IMR-90 (cell line): ENCODE results near the gene IDH3A. TPM values are rescaled to one million over a fixed set of nuclear protein-coding genes. Genes with fewer than 3 reads are reported as not detected.

Experiments
- ATAC-seq: fragments of 200-7000 bp; cut with Tn5 transposase; 2 replicates; pipeline ENCODE4 v1.9.1; 2020; ENCODE audit warnings: low read depth, mild to moderate bottlenecking, moderate library complexity
- BruUV-seq: library from RNA; stranded (reverse); fragments of 400-500 nt; replicated peaks from 2 replicates; lab custom pipeline; 2021; lab: Mats Ljungman, UMichigan
- CTCF ChIA-PET: fragments of 300-600 bp; formaldehyde crosslinking; extraction: SDS; loops from one replicate; lab custom pipeline; 2021; ENCODE audit warnings: antibody characterized with exemption; lab: Yijun Ruan, JAX
- POLR2A ChIA-PET: fragments of 300-600 bp; sonication (Branson Sonifier 250); formaldehyde crosslinking; loops from one replicate; lab custom pipeline; 2022; ENCODE audit warnings: antibody characterized with exemption; ENCODE audit not compliant: unreplicated experiment; lab: Charles Lee
- DNase-seq: peaks from one replicate; pipeline ENCODE4 v3.0.0; 2013
- H2AFZ ChIP-seq: replicated peaks from 2 replicates; pipeline ENCODE3; 2013; ENCODE audit warnings: low read length, mild to moderate bottlenecking; ENCODE audit not compliant: poor library complexity
- H2AK5ac ChIP-seq: 2 replicates; pipeline ENCODE4 v1.6.1; 2013; ENCODE audit warnings: low read depth, low read length, inconsistent platforms
- H2AK9ac ChIP-seq: replicated peaks from 2 replicates; pipeline ENCODE3; 2013; ENCODE audit warnings: mild to moderate bottlenecking, low read depth, low read length, moderate library complexity; ENCODE audit not compliant: poor library complexity
- H2BK120ac ChIP-seq: 2 replicates; pipeline ENCODE4 v1.6.1; 2013; ENCODE audit warnings: low read depth, low read length, inconsistent platforms
- H2BK15ac ChIP-seq: 3 replicates; pipeline ENCODE4 v1.6.1; 2013; ENCODE audit warnings: low read depth, low read length, inconsistent platforms
- H2BK20ac ChIP-seq: 2 replicates; pipeline ENCODE4 v1.6.1; 2013; ENCODE audit warnings: low read depth, mild to moderate bottlenecking, inconsistent platforms, low read length, moderate library complexity
- H2BK5ac ChIP-seq: 2 replicates; pipeline ENCODE4 v1.6.1; 2013; ENCODE audit warnings: mild to moderate bottlenecking, low read depth, low read length, inconsistent platforms; ENCODE audit not compliant: poor library complexity, severe bottlenecking
- H3K14ac ChIP-seq: replicated peaks from 2 replicates; pipeline ENCODE4 v1.6.1; 2013; ENCODE audit warnings: low read depth, low read length, inconsistent platforms
- H3K18ac ChIP-seq: 2 replicates; pipeline ENCODE4 v1.6.1; 2013; ENCODE audit warnings: low read depth, low read length, control low read depth
- H3K23ac ChIP-seq: 2 replicates; pipeline ENCODE4 v1.6.1; 2013; ENCODE audit warnings: low read depth, low read length, inconsistent platforms
- H3K27ac ChIP-seq: 2 replicates; pipeline ENCODE4 v1.5.1; 2013; ENCODE audit warnings: mild to moderate bottlenecking, control low read depth, low read length; ENCODE audit not compliant: insufficient read depth
- H3K27me3 ChIP-seq: 2 replicates; pipeline ENCODE4 v1.6.1; 2013; ENCODE audit warnings: low read length; ENCODE audit not compliant: control insufficient read depth, insufficient read depth
- H3K36me3 ChIP-seq: 2 replicates; pipeline ENCODE4 v1.6.1; 2013; ENCODE audit warnings: low read length, mixed read lengths; ENCODE audit not compliant: control insufficient read depth, insufficient read depth
- H3K4ac ChIP-seq: 2 replicates; pipeline ENCODE4 v1.6.1; 2013; ENCODE audit warnings: low read depth, low read length, inconsistent platforms
- H3K4me1 ChIP-seq: 2 replicates; pipeline ENCODE4 v1.6.1; 2013; ENCODE audit warnings: low read length, mixed read lengths; ENCODE audit not compliant: control insufficient read depth, insufficient read depth
- H3K4me2 ChIP-seq: 2 replicates; pipeline ENCODE4 v1.6.1; 2013; ENCODE audit warnings: low read depth, mild to moderate bottlenecking, control low read depth, low read length, moderate library complexity
- H3K4me3 ChIP-seq: 2 replicates; pipeline ENCODE4 v1.5.1; 2013; ENCODE audit warnings: low read depth, mild to moderate bottlenecking, control low read depth, low read length, moderate library complexity; ENCODE audit not compliant: insufficient read depth
- H3K56ac ChIP-seq: 2 replicates; pipeline ENCODE4 v1.6.1; 2013; ENCODE audit warnings: low read length, inconsistent platforms; ENCODE audit not compliant: insufficient read depth; ENCODE audit errors: extremely low read depth
- H3K79me1 ChIP-seq, 2 experiments: 2 replicates each; pipeline ENCODE4 v1.6.1; 2013; ENCODE audit warnings: low read length in 2 of 2, inconsistent platforms in 1 of 2, low read depth in 1 of 2
- H3K9ac ChIP-seq: 2 replicates; pipeline ENCODE4 v1.6.1; 2013; ENCODE audit warnings: low read depth, low read length, control low read depth
- H3K9me1 ChIP-seq: 2 replicates; pipeline ENCODE4 v1.6.1; 2013; ENCODE audit warnings: low read length, inconsistent platforms; ENCODE audit not compliant: insufficient read depth
- H3K9me3 ChIP-seq: 2 replicates; pipeline ENCODE4 v1.6.1; 2013; ENCODE audit warnings: low read length; ENCODE audit not compliant: control insufficient read depth, insufficient read depth
- H4K20me1 ChIP-seq: 2 replicates; pipeline ENCODE4 v1.6.1; 2013; ENCODE audit warnings: low read length, inconsistent platforms; ENCODE audit not compliant: insufficient read depth
- H4K5ac ChIP-seq: 2 replicates; pipeline ENCODE4 v1.6.1; 2013; ENCODE audit warnings: mild to moderate bottlenecking, low read depth, low read length, control low read depth
- H4K8ac ChIP-seq, 2 experiments: 2 replicates each; pipeline ENCODE4 v1.6.1; 2013; ENCODE audit warnings: low read depth in 2 of 2, low read length in 2 of 2, control low read depth in 1 of 2, inconsistent platforms in 1 of 2
- H4K91ac ChIP-seq: 2 replicates; pipeline ENCODE4 v1.6.1; 2013; ENCODE audit warnings: low read depth, low read length, inconsistent platforms; ENCODE audit not compliant: insufficient read depth
- FOS ChIP-seq: fragments of 150-350 bp; IDR thresholded peaks from 2 replicates; pipeline ENCODE4 v1.6.1; 2016; ENCODE audit warnings: low read depth, low read length
- MAZ ChIP-seq: IDR thresholded peaks from 2 replicates; pipeline ENCODE4 v1.6.1; 2012; ENCODE audit warnings: low read depth, mild to moderate bottlenecking, low read length, improper control_type of control experiment, moderate library complexity, borderline replicate concordance
- NFE2L2 ChIP-seq: fragments of 150-350 bp; IDR thresholded peaks from 2 replicates; pipeline ENCODE4 v1.6.1; 2016; ENCODE audit warnings: low read depth, mild to moderate bottlenecking, low read length
- RFX5 ChIP-seq: IDR thresholded peaks from 2 replicates; pipeline ENCODE4 v1.8.0; 2012; ENCODE audit warnings: low read depth, mild to moderate bottlenecking, low read length, moderate library complexity
- WGBS, 2 experiments: methylation state at CpG; one replicate each; pipeline versions ENCODE4 v1.1.5 to v1.1.7; 2013; ENCODE audit warnings: missing lambda C conversion rate in 2 of 2; ENCODE audit not compliant: insufficient read length in 1 of 2; ENCODE audit errors: extremely low coverage in 2 of 2; 5-methylcytosine and 5-hydroxymethylcytosine counted together
- dilution Hi-C: fragments of 300-500 bp; cut with HindIII; formaldehyde crosslinking; loops from one replicate; pipeline ENCODE4 v1.14.3; 2018; ENCODE audit warnings: low sequenced_read_pairs; ENCODE audit not compliant: unreplicated experiment
- in situ Hi-C: fragments of 300-500 bp; cut with MboI; formaldehyde crosslinking; loops from 3 replicates; pipeline ENCODE4 v1.14.3; 2019; ENCODE audit warnings: low sequenced_read_pairs, inconsistent platforms, mixed read lengths
- intact Hi-C: fragments of 100-400 bp; cut with micrococcal nuclease; formaldehyde crosslinking; loops from 2 replicates; pipeline ENCODE4 v1.10.0; 2022
- polyA plus RNA-seq, 3 experiments: library from polyadenylated mRNA; depleted of rRNA; stranded (reverse); fragments of >200 nt; gene quantifications; 2 replicates each; pipeline ENCODE4 v1.2.3, GENCODE V29; 2012; ENCODE audit warnings: low replicate concordance in 1 of 3
- total RNA-seq: library from RNA; depleted of rRNA; stranded (reverse); fragments of >200 nt; gene quantifications from 2 replicates; pipeline ENCODE4 v1.2.3, GENCODE V29; 2012

Gene IDH3A
- total and polyA plus RNA-seq, 2 of the 4 experiments (the other 2 are of a cell fraction) = 34.5 to 47.7 TPM

- peaks cover 7% of the 10 kb centered on the region; the same call in 1 of the 2 replicates for H4K20me1 ChIP-seq
- H3K14ac ChIP-seq = no peak overlapping the region
- BruUV-seq = no TSS peak
- H3K9ac ChIP-seq = no peak overlapping the region
- no peak overlapping the region for H2BK20ac ChIP-seq
- no peak overlapping the region for H3K27ac ChIP-seq
- no peak overlapping the region for H3K23ac ChIP-seq
- ChIA-PET CTCF (interaction anchor here (0.6 kb wide), 1 partner anchor 28 kb away, joined by 5 read pairs; no protein-coding TSS in a partner anchor), POLR2A (no interaction called here)
- H3K9me1 ChIP-seq = peaks cover 11% of the 10 kb centered on the region
- dilution Hi-C loops (no loop called here), intact Hi-C loops (no loop called here), in situ Hi-C loops (no loop called here)
- H2AK9ac ChIP-seq = no peak overlapping the region
- no peaks in the 10 kb centered on the region for H3K9me3 ChIP-seq
- no peak for ATAC-seq
- TF ChIP-seq NFE2L2 = no peak
- no peak for TF ChIP-seq RFX5
- no peak for TF ChIP-seq MAZ
- no peak for TF ChIP-seq FOS
- no peak overlapping the region for H2AFZ ChIP-seq
- H3K4me1 ChIP-seq = peaks cover 5% of the 10 kb centered on the region
- no peak overlapping the region for H4K8ac ChIP-seq
- H3K27me3 ChIP-seq = no peaks in the 10 kb centered on the region
- no peak overlapping the region; the same call in 1 of the 2 replicates for H2AK5ac ChIP-seq
- H3K4me3 ChIP-seq = no peak overlapping the region
- H2BK5ac ChIP-seq = no peak overlapping the region
- H4K91ac ChIP-seq = no peak overlapping the region
- H2BK120ac ChIP-seq = no peak overlapping the region
- no peak overlapping the region for H3K56ac ChIP-seq
- no peaks in the 10 kb centered on the region for H3K36me3 ChIP-seq
- no peak overlapping the region for H3K4ac ChIP-seq
- peaks cover 7 to 33% of the 10 kb centered on the region in 2 experiments; a peak in 3 of 4 replicates for H3K79me1 ChIP-seq
- DNase-seq = no peak
- 92% methylated on average over 2 of the region's 6 CpGs; no CpG with 5 or more reads in 1 of the 2 experiments for WGBS, 2 experiments
- no peak overlapping the region for H4K5ac ChIP-seq
- H2BK15ac ChIP-seq = no peak overlapping the region
- H3K18ac ChIP-seq = no peak overlapping the region
- no peak overlapping the region for H3K4me2 ChIP-seq
Observed at GRCh38 chr15:78147566-78147965, 1.6 kb upstream of the IDH3A start.
